Heart right ventricle (tissue), 16 donors: ENCODE results near the gene NEU4. TPM values are rescaled to one million over a fixed set of nuclear protein-coding genes. Genes with fewer than 3 reads are reported as not detected.

ENCODE experiments used
- ATAC-seq, 8 donors: fragments of 200-7000 bp; cut with Tn5 transposase; one replicate each; pipeline ENCODE4 v1.9.1; 2020; ENCODE audit warnings: mild to moderate bottlenecking in 8 of 8, moderate library complexity in 8 of 8, moderate number of reproducible peaks in 1 of 8
- DNase-seq, 2 donors: peaks; one replicate each; pipeline ENCODE4 v3.0.0-alpha.2; 2020
- H3K27ac ChIP-seq, 10 donors: fragments of 200-600 bp; sonication (generic) in 2 of 10; one replicate each; pipeline versions ENCODE4 v1.5.0 to v1.8.0; 2020 to 2022; ENCODE audit warnings: mild to moderate bottlenecking in 3 of 10
- H3K27me3 ChIP-seq, 7 donors: fragments of 200-600 bp; one replicate each; pipeline ENCODE4 v1.8.0; 2021 to 2022; ENCODE audit warnings: mild to moderate bottlenecking in 2 of 7
- H3K36me3 ChIP-seq, 9 donors: fragments of 200-600 bp; sonication (generic) in 1 of 9; one replicate each; pipeline versions ENCODE4 v1.5.0 to v1.8.0; 2020 to 2022; ENCODE audit warnings: mild to moderate bottlenecking in 2 of 9
- H3K4me1 ChIP-seq, 9 donors: fragments of 200-600 bp; sonication (generic) in 1 of 9; one replicate each; pipeline versions ENCODE4 v1.5.0 to v1.8.0; 2020 to 2022; ENCODE audit warnings: mild to moderate bottlenecking in 4 of 9
- H3K4me3 ChIP-seq, 10 donors: fragments of 200-600 bp; sonication (generic) in 2 of 10; one replicate each; pipeline versions ENCODE4 v1.5.0 to v1.8.0; 2020 to 2022; ENCODE audit warnings: mild to moderate bottlenecking in 7 of 10, moderate library complexity in 2 of 10
- H3K9me3 ChIP-seq, 11 donors: fragments of 200-600 bp in 10 of 11; sonication (generic) in 2 of 11; one replicate each; pipeline versions ENCODE4 v1.5.0 to v1.8.0; 2013 to 2022; ENCODE audit warnings: mild to moderate bottlenecking in 2 of 11, control low read depth in 1 of 11, moderate library complexity in 1 of 11
- CTCF ChIP-seq, 9 donors: fragments of 200-600 bp; sonication (generic) in 2 of 9; IDR thresholded peaks; one replicate each; pipeline versions ENCODE4 v1.5.0 to v1.8.0; 2021 to 2022; ENCODE audit warnings: antibody characterized with exemption in 9 of 9, mild to moderate bottlenecking in 5 of 9, moderate library complexity in 1 of 9
- WGBS, 2 donors: extraction: QIAGEN DNeasy Blood & Tissue Kit; methylation state at CpG; one replicate each; pipeline ENCODE4 v1.1.7; 2013; ENCODE audit warnings: inconsistent platforms in 1 of 2; 5-methylcytosine and 5-hydroxymethylcytosine counted together
- intact Hi-C, 10 donors: fragments of 100-400 bp; cut with DNase I; formaldehyde crosslinking; loops; one replicate each; pipeline versions ENCODE4 v1.11.1 to v1.14.2; 2022
- polyA plus RNA-seq, 2 donors: library from polyadenylated mRNA; stranded (reverse); fragments of 200-250 nt; gene quantifications; one replicate each; pipeline ENCODE4 v1.2.3, GENCODE V29; 2013
- total RNA-seq, 10 donors: library from RNA; stranded (reverse); fragmentation: NEBNext Ultra II Directional in 3 of 10; extraction: Animal tissue kit (Norgen Biotek cat#: 25700) in 3 of 10; gene quantifications; one replicate each; pipeline versions ENCODE4 v1.2.1 to v1.2.4, GENCODE V29; 2021 to 2023
- donor health status: Arrhythmogenic right ventricular cardiomyopathy.
- donor health status: ischemic (EF 13 %, LVEDD 7.1; RV severe dilation, severe dysfunction).
- donor health status: healthy with polysubstance abuse.
- donor health status: DM: no; HTN: yes; CAD: no.
- donor health status: DM: no; HTN: no; CAD: no.
- donor health status: ischemic (EF 25% LVEDD 6.9; RV normal size, moderate dysfunction).
- donor health status: ischemic (EF 25% LVEDD 5.7; RV mildly dilated, moderate dysfunction).
- donor health status: healthy.
- donor health status: DM: yes; HTN: yes; CAD: no.
- donor health status: Ischemic cardiomyopathy.
- donor health status: ischemic (EF 35%, LVEDD 5.7; RV mildly dilated, moderate dysfunction).
- donor health status: nonischemic (EF 11% LVEDD 7.7; RV severe dilation, severe dysfunction).
- donor health status: DM: yes; HTN: yes; CAD: no.
- donor health status: PGD.
- donor health status: ischemic (EF 29% LVEDD 5.4; RV normal size, mild dysfunction).
- donor health status: nonischemic (EF 23%, LVEDD 6.1; RV moderate dilation, normal function).

The NEU4 gene
- total and polyA plus RNA-seq, 12 donors, result 0.07 to 1.2 (median 0.46) TPM; not detected in 2

- 86 to 88% methylated on average over 13 of the region's 13 CpGs for WGBS, 2 donors
- Histone ChIP-seq H3K4me1 (no peaks in the 10 kb centered on the region), H3K4me3 (no peak overlapping the region), H3K27me3 (no peaks in the 10 kb centered on the region), H3K36me3 (peaks cover 0 to 26% (median 0%) of the 10 kb centered on the region in 9 donors), H3K27ac (no peak overlapping the region), H3K9me3 (peaks cover 0 to 6% (median 0%) of the 10 kb centered on the region in 11 donors)
- intact Hi-C loops, result no loop called here
- ATAC-seq (peak in 4 of 8 donors; percentile 47 to 65 (median 51)), DNase-seq (no peak)
- TF ChIP-seq CTCF (IDR thresholded peaks at IDR 0.05), result no peak
Measured at GRCh38 chr2:241762933-241763369, 46.0 kb upstream of the NEU4 start.

GRCh38 chr2:241763551-241764274 lies 45.3 kb upstream of the NEU4 start:
- intact Hi-C loops, result no loop called here
- DNase-seq (no peak), ATAC-seq (peak in 1 of 8 donors; percentile 9)
- no peak for TF ChIP-seq CTCF (IDR thresholded peaks at IDR 0.05)
- Histone ChIP-seq H3K4me1 (no peaks in the 10 kb centered on the region), H3K27ac (no peak overlapping the region), H3K4me3 (no peak overlapping the region), H3K27me3 (no peaks in the 10 kb centered on the region), H3K9me3 (peaks cover 0 to 6% (median 0%) of the 10 kb centered on the region in 11 donors), H3K36me3 (peaks cover 0 to 25% (median 0%) of the 10 kb centered on the region in 9 donors)
- WGBS, 2 donors, result 74 to 83% methylated on average over 20 of the region's 20 CpGs

- no peak overlapping the region for H3K27ac ChIP-seq
- H3K9me3 ChIP-seq, result peaks cover 0 to 6% (median 0%) of the 10 kb centered on the region in 11 donors
- H3K4me3 ChIP-seq, result no peak overlapping the region
- peaks cover 0 to 17% (median 0%) of the 10 kb centered on the region in 9 donors for H3K36me3 ChIP-seq
- TF ChIP-seq CTCF (IDR thresholded peaks at IDR 0.05), result no peak
- DNase-seq (no peak), ATAC-seq (no peak)
- intact Hi-C loops, result no loop called here
- 84 to 87% methylated on average over 27 of the region's 27 CpGs for WGBS, 2 donors
- H3K27me3 ChIP-seq, result no peaks in the 10 kb centered on the region
- H3K4me1 ChIP-seq, result no peaks in the 10 kb centered on the region
Measured at GRCh38 chr2:241764275-241765241, 44.4 kb upstream of the NEU4 start.
